GM18861 (cell line): Measurements from ENCODE around the gene KCNQ1OT1.

Source experiments
- ATAC-seq: cut with Tn5 transposase; IDR thresholded peaks from one replicate; pipeline ENCODE4 v1.9.1; 2021; ENCODE audit not compliant: unreplicated experiment

The KCNQ1OT1 gene

GRCh38 chr11:2612884-2613571 lies 86.8 kb downstream of the KCNQ1OT1 start:
- no peak for ATAC-seq

GRCh38 chr11:2609345-2609744 lies 90.4 kb downstream of the KCNQ1OT1 start:
- ATAC-seq, result no peak

- ATAC-seq, result no peak
Measured at GRCh38 chr11:2599561-2600189, 100.1 kb downstream of the KCNQ1OT1 start.

DNA sequence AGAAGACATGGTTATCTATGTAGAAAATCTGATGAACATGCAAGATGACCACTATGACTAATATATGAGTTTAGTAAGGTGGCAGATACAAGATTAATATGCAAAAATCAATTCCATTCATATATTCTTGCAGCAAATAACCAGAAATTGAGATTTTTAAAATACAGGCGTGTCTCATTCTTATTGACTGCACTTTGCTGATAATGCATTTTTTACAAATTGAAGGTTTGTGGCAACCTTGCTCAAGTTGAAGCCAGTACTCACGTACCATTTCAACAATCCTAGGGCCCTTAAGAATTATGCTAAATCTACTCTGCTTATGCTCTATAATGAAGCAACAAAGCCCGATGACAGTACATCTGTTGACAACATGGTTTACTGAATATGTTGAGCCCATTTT lies 104.6 kb downstream of the KCNQ1OT1 start:
- no peak for ATAC-seq

DNA sequence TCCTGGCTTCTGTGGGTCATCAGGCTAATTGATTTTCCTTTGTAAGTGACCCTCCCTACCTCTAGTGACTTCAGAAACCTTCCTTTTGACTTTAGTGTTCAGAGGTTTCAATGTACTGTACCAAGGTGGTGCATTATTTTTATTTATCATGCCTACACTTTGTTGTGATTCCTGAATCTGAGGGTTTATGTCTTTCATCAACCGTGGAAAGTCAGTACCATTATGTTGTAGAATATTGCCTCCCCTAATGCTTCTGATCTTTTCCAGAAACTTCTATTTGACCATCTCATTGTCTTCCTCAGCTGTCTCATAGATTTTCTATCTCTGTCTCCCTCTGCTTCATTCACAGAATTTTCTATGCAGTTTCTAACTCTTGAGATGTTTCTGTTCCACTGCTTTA lies 105.5 kb downstream of the KCNQ1OT1 start:
- ATAC-seq, result no peak

DNA sequence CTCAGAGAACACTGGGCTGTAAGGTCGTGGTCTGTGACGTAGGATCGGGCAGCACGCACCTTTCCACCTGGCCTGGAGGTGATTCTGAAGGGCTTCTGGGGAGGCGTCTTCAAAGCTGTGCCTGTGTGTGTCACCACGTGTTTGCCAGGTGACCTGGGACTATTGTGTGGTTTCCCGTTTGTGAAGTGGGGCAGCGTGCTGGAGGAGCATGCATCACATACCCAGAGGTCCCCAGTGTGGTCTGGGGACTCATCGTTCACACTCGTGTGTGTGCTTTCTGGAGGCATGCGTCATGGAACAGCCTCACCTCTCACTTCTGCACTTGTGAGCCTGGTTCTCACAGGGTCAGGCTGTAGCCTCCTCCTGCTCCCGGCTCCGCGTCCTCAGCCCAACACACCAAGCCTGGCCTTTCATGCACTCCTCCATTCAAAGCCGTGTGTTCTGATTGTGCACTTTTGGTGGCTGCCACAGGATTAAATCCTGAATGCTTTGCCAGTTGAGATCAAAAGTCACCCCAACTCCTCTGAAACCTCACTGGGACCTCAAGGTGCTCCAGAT lies 106.3 kb downstream of the KCNQ1OT1 start:
- ATAC-seq, result no peak

DNA sequence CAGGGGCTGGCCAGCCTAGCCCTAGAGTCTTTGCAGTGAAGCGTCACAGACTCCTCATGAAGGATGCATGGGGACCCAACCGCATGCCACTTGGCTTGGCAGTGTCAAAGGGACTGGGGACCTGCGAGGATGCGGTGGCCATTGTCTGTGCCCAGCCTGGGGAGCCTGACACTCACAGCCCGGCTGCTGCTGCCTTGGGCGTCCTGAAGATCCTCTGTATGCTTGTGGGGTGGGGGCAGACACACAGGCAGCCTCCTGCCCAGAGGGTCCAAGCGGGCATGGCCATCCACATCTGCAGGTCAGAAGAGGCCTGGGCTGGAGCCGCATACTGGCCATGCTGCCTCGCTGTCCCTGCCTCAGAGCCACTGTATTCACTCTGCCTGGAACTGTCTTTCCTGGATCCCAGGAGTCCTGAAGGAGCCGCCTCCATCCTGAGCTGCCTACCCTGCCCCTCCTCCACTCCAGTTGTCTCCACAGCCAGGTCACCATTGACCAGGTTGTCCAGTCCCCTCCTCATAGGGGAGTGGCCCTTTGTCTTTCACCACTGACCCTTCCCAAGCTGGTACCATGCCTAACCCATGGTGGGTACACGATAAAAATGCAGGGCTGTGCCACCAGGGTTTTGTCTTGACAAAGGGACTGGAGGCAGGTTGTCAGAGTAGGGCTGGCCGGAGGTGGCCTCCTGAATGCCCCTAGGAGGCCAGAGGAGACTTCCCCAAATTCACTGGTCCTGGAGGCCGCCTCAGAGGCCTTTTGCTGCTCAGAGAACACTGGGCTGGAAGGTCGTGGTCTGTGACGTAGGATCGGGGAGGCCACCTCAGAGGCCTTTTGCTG lies 107.0 kb downstream of the KCNQ1OT1 start:
- no peak for ATAC-seq

DNA sequence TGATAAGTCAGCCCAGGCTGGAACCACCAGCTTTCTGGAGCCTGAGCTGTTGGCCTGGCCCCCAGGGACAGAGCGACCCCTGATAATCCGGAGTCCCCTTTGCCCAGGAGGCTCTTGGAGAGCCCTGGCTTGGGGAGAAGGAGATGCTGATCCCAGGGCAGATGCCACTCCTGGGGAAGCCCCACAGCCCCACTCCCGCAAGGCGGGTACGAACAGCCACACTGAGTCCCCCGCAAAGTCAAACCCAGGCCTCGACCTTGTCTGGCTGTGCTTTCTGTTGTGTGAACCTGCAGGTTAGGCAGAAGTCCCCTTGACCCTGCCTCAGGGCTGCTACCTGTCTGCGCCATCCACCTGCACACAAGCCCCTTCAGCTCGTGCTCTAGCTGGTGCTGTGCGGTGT lies 108.0 kb downstream of the KCNQ1OT1 start:
- no peak for ATAC-seq

DNA sequence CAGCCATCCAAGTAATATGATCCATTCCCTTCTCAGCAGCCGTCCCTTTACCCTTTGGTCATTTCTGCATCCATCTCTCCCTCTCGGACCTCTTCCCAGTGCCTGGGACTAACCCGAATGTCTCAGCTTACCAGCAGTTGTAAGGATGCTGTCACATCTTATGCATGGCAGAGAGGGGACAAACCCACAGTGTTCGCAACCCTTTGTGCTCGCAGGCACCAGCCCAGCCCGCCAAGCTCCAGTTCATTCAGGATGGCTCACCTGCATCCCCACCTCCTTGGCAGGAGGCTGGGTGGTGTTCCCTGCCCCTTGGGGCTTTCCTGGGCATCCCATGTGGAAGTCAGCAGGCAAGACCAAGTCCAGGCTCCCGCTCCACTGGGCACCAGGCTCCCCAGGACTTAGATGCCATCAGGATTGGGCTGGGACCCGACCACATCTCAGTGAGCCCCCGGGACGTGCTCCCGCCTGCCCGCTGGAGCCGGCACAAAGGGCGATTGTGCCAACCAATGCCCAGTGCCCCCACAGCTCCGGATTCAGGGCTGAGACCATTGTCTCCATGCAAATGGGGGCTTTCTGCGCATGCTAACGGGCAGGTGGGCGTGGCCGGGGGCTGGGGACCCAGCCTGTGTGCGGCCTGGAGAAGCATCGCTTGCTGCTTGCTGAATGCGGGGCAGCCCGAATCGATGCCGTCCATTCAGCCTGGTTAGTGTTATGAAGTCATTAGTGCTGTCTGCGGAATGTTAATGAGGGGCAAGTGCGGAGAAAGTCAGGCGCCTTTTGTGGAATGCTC lies 108.6 kb downstream of the KCNQ1OT1 start:
- ATAC-seq, result no peak

GRCh38 chr11:2590131-2590964 lies 109.4 kb downstream of the KCNQ1OT1 start:
- no peak for ATAC-seq

DNA sequence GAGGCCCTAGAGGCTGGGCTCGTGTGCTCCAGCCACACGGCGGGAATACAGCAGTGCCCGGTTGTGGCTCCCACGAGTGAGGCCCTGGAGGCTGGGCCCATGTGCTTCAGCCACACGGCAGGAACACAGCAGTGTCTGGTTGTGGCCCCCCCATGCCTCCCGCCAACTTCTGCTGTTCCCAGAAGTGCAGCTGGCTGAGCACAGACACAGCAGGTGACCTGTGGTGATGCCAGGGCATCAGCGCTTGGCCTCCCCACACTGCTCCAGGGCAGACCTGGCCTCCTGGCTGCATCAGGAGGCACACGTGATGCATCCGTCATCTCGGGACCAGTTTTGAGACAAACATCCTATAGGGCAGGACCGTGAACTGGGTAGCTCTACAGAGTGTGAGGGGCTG lies 110.3 kb downstream of the KCNQ1OT1 start:
- ATAC-seq, result no peak

- no peak for ATAC-seq
Measured at GRCh38 chr11:2588809-2589537, 110.8 kb downstream of the KCNQ1OT1 start.

GRCh38 chr11:2587976-2588748 lies 111.6 kb downstream of the KCNQ1OT1 start:
- ATAC-seq, result no peak

- ATAC-seq, result no peak
Measured at GRCh38 chr11:2587132-2587930, 112.5 kb downstream of the KCNQ1OT1 start.

DNA sequence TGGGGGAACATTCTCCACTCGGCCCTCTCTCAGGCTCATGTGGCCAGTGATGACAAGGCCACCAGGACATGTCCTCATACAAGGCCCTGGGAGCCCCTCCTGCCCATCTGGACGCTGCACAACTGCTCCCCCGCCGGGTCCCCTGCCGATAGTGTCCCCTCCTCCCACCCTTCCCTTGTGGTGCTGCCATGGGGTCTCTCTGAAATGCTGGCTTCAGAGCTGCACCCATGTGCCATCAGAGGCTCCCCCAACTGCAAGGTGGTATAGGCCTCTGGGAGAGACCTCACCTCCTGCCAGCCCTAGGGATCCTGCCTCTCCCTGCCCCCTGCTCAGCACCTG lies 113.0 kb downstream of the KCNQ1OT1 start:
- no peak for ATAC-seq

GRCh38 chr11:2586087-2586792 lies 113.6 kb downstream of the KCNQ1OT1 start:
- ATAC-seq, result no peak

DNA sequence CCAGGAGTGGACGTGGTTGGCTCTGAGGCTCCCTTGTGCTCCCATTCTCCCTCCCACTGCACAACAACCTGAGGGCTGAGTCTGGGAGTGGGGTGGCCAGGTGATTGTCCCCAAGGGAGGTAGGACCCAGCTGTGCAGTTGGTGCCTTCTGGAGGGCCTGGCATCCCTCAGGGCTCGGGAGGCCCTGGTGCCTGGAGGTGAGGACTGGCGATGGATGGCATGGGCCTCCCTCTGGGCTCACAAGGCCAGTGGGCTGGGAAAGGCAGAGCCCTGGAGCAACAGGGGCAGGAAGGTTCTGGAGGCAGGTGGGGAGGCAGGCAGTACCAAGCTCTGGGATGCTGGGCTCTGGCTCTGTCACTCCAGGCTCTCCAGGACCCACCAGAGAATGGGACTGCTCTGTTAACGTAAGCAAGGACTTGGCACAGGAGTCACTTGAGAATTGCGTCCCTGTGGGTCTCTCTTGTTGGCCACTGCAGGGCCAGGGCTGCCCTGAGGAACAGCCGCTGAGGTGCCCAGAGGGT lies 114.2 kb downstream of the KCNQ1OT1 start:
- ATAC-seq, result no peak
